SKM-1 (cell line): ENCODE data around the gene SLC7A9.
"Not testable (repeated sequence)": the region's sequence is repeated elsewhere in the genome, so short reads cannot be mapped to it uniquely, and the experiment has no call there.

ENCODE experiments used
- DNase-seq: peaks from one replicate; lab custom pipeline; 2025; ENCODE audit not compliant: unreplicated experiment; lab: John Stamatoyannopoulos, UW

Gene SLC7A9

GRCh38 chr19:32802840-32803239 lies 66.7 kb downstream of the SLC7A9 start:
- DNase-seq: no peak

GRCh38 chr19:32800754-32801153 lies 68.8 kb downstream of the SLC7A9 start:
- DNase-seq: no peak

- no peak for DNase-seq
Measured at GRCh38 chr19:32800191-32800590, 69.4 kb downstream of the SLC7A9 start.

- DNase-seq: no peak
Measured at GRCh38 chr19:32798201-32798600, 71.4 kb downstream of the SLC7A9 start.

GRCh38 chr19:32789429-32789828 lies 80.1 kb downstream of the SLC7A9 start:
- DNase-seq: no peak

GRCh38 chr19:32787895-32788294 lies 81.7 kb downstream of the SLC7A9 start:
- not testable (repeated sequence) for DNase-seq

- DNase-seq: not testable (repeated sequence)
Measured at GRCh38 chr19:32787161-32787813, 82.3 kb downstream of the SLC7A9 start.

- DNase-seq: not testable (repeated sequence)
Measured at GRCh38 chr19:32782089-32782488, 87.5 kb downstream of the SLC7A9 start.

- no peak for DNase-seq
Measured at GRCh38 chr19:32781280-32781679, 88.3 kb downstream of the SLC7A9 start.
